HL-60 (cell line): ENCODE measurements around the gene MED16.
A peak's percentile ranks its signal among the peaks of the same experiment; 100 is the strongest.
"Not testable (repeated sequence)": the region's sequence is repeated elsewhere in the genome, so short reads cannot be mapped to it uniquely, and the experiment has no call there.

Experiments used
- DNase-seq, 2 experiments: peaks; one replicate each; pipeline ENCODE4 v3.0.0-alpha.2; 2010 to 2020; ENCODE audit warnings: low read depth in 1 of 2, low spot score in 1 of 2
- H3K27ac ChIP-seq: fragments of 250-450 bp; sonication (Bioruptor Pico); replicated peaks from 2 replicates; pipeline ENCODE4 v1.5.1; 2020; ENCODE audit warnings: mild to moderate bottlenecking, moderate library complexity
- H3K27me3 ChIP-seq: fragments of 250-450 bp; sonication (Bioruptor Pico); 2 replicates; pipeline ENCODE4 v1.5.1; 2021; ENCODE audit warnings: mild to moderate bottlenecking, moderate library complexity; ENCODE audit not compliant: insufficient read depth, poor library complexity, severe bottlenecking
- H3K4me3 ChIP-seq: replicated peaks from 2 replicates; pipeline ENCODE4 v1.5.1; 2011; ENCODE audit warnings: mild to moderate bottlenecking, control low read depth, low read length; ENCODE audit not compliant: insufficient read depth
- CTCF ChIP-seq: IDR thresholded peaks from one replicate; pipeline ENCODE4 v1.5.1; 2011; ENCODE audit warnings: low read length, control low read depth, inconsistent platforms; ENCODE audit not compliant: insufficient read depth
- GABPA ChIP-seq: IDR thresholded peaks from 2 replicates; pipeline ENCODE4 v1.6.1; 2012; ENCODE audit warnings: low read depth
- POLR2AphosphoS5 ChIP-seq: IDR thresholded peaks from 2 replicates; pipeline ENCODE4 v1.6.1; 2012; ENCODE audit warnings: low read depth
- REST ChIP-seq: IDR thresholded peaks from 2 replicates; pipeline ENCODE4 v1.6.1; 2012; ENCODE audit warnings: low read depth; ENCODE audit not compliant: insufficient replicate concordance
- SPI1 ChIP-seq: IDR thresholded peaks from 2 replicates; pipeline ENCODE4 v1.6.1; 2012; ENCODE audit warnings: low read depth, mild to moderate bottlenecking, borderline replicate concordance

Gene MED16

GRCh38 chr19:850979-851335 lies 42.0 kb downstream of the MED16 start:
- H3K27ac ChIP-seq: peak overlapping the region; percentile 77
- no peak for DNase-seq
- H3K4me3 ChIP-seq: peak overlapping the region; percentile 35
- TF ChIP-seq GABPA (no peak), CTCF (no peak), SPI1 (no peak), POLR2AphosphoS5 (no peak), REST (no peak)
- H3K27me3 ChIP-seq: no peaks in the 10 kb centered on the region

GRCh38 chr19:850221-850978 lies 42.6 kb downstream of the MED16 start:
- peak; percentile 83 to 95 for DNase-seq
- no peaks in the 10 kb centered on the region for H3K27me3 ChIP-seq
- TF ChIP-seq SPI1 (peak; percentile 34; the same call in 1 of the 2 replicates), CTCF (no peak), GABPA (no peak), POLR2AphosphoS5 (peak; percentile 76; the same call in 1 of the 2 replicates), REST (no peak)
- peak overlapping the region; percentile 35 for H3K4me3 ChIP-seq
- peak overlapping the region; percentile 77 for H3K27ac ChIP-seq

DNA sequence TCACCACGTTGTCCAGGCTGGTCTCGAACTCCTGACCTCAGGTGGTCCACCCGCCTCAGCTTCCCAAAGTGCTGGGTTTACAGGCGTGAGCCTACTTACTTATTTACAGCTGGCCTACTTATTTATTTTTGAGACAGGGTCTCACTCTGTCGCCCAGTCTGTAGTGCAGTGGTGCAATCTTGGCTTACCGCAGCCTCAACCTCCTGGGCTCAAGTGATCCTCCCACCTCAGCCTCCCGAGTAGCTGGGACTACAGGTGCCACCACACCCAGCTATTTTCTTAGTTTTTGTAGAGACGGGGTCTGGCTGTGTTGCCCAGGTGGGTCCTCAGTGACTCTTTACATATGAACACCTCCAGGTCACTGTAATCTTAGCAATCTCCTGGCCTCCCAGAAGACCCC lies 43.8 kb downstream of the MED16 start:
- not testable (repeated sequence) for DNase-seq, H3K4me3 ChIP-seq, H3K27me3 ChIP-seq, H3K27ac ChIP-seq

- Histone ChIP-seq H3K4me3 (no peak overlapping the region), H3K27me3 (no peaks in the 10 kb centered on the region), H3K27ac (0 out of 2 replicates have a peak overlapping the region, but pooled peaks have one; percentile 6)
- DNase-seq: peak in 1 of 2 experiments; percentile 73
- TF ChIP-seq POLR2AphosphoS5 (peak; percentile 97), GABPA (no peak)
Observed at GRCh38 chr19:848386-848921, 44.5 kb downstream of the MED16 start.
